ENCODE measurements around the gene RXRA. TPM values are rescaled to one million over a fixed set of nuclear protein-coding genes. Genes with fewer than 3 reads are reported as not detected.

RXRA gene
- total and polyA plus RNA-seq, 2 donors (not counting 1 experiment from before 2014, with no cell fraction given), result 2.6 to 6.8 TPM

- Mint-ChIP-seq H3K9me3 (ENCODE audit: insufficient read depth) (no peaks in the 10 kb centered on the region), H3K4me3 (no peak overlapping the region), H3K4me1 (peaks cover 29% of the 10 kb centered on the region), H3K27ac (no peak overlapping the region), H3K27me3 (no peaks in the 10 kb centered on the region)
- no peaks in the 10 kb centered on the region for H3K36me3 ChIP-seq (replicated peaks in 1 of 2; ENCODE audit: control extremely low read depth in 1 of 2, control insufficient read depth in 1 of 2, extremely low read depth in 1 of 2, insufficient read depth in 2 of 2, low read length in 1 of 2)
- no peak overlapping the region for H2AFZ ChIP-seq (ENCODE audit: insufficient read depth, low read depth, low read length, poor library complexity, severe bottlenecking)
- TF ChIP-seq CTCF (IDR thresholded peaks at IDR 0.05) (no peak), EZH2 (IDR thresholded peaks at IDR 0.05; ENCODE audit: borderline replicate concordance, insufficient read depth, low read depth, low read length, poor library complexity, severe bottlenecking) (no peak)
- H3K4me1 ChIP-seq (ENCODE audit: control insufficient read depth in 2 of 2, insufficient read depth in 2 of 2, low read length in 2 of 2), result peaks cover 15 to 22% of the 10 kb centered on the region in 2 donors
- intact Hi-C loops (cut with micrococcal nuclease), result no loop called here
- H3K9ac ChIP-seq (ENCODE audit: low read length), result no peak overlapping the region
- POLR2A ChIA-PET, result no interaction called here
- H3K27ac ChIP-seq (ENCODE audit: low read length in 2 of 2), result no peak overlapping the region
- ATAC-seq (ENCODE audit: low read depth), result no peak
- no peak overlapping the region for H3K4me3 ChIP-seq (ENCODE audit: control extremely low read depth in 1 of 5, extremely low read depth in 1 of 5, insufficient read depth in 1 of 5, low read depth in 2 of 5, low read length in 4 of 5)
- DNase-seq, result no peak
- peaks cover 10% of the 10 kb centered on the region for H3K79me2 ChIP-seq (ENCODE audit: control insufficient read depth, insufficient read depth, low read length)
- CTCF ChIA-PET, result no interaction called here
- 93% methylated on average over 15 of the region's 21 CpGs for WGBS (ENCODE audit: insufficient coverage)
- no peak overlapping the region for H3K4me2 ChIP-seq (replicated peaks; ENCODE audit: low read depth, low read length, poor library complexity, severe bottlenecking)
- peaks cover 14% of the 10 kb centered on the region for H4K20me1 ChIP-seq (ENCODE audit: control insufficient read depth, insufficient read depth, low read length, poor library complexity, severe bottlenecking)
- H3K27me3 ChIP-seq (replicated peaks in 1 of 4; ENCODE audit: control extremely low read depth in 1 of 4, control insufficient read depth in 3 of 4, insufficient read depth in 4 of 4, low read length in 3 of 4), result no peaks in the 10 kb centered on the region
- no peaks in the 10 kb centered on the region for H3K9me3 ChIP-seq (ENCODE audit: control extremely low read depth in 1 of 3, control insufficient read depth in 2 of 3, insufficient read depth in 1 of 3, low read length in 2 of 3)
These were observed 53.6 kb downstream of the RXRA start for GRCh38 chr9:134379831-134380365.

- TF ChIP-seq EZH2 (IDR thresholded peaks at IDR 0.05; ENCODE audit: borderline replicate concordance, insufficient read depth, low read depth, low read length, poor library complexity, severe bottlenecking) (no peak), CTCF (IDR thresholded peaks at IDR 0.05) (no peak)
- Histone ChIP-seq H3K36me3 (replicated peaks in 1 of 2; ENCODE audit: control extremely low read depth in 1 of 2, control insufficient read depth in 1 of 2, extremely low read depth in 1 of 2, insufficient read depth in 2 of 2, low read length in 1 of 2) (no peaks in the 10 kb centered on the region), H3K27ac (ENCODE audit: low read length in 2 of 2) (no peak overlapping the region), H2AFZ (ENCODE audit: insufficient read depth, low read depth, low read length, poor library complexity, severe bottlenecking) (no peak overlapping the region), H3K4me1 (ENCODE audit: control insufficient read depth in 2 of 2, insufficient read depth in 2 of 2, low read length in 2 of 2) (peaks cover 15 to 22% of the 10 kb centered on the region in 2 donors), H3K27me3 (replicated peaks in 1 of 4; ENCODE audit: control extremely low read depth in 1 of 4, control insufficient read depth in 3 of 4, insufficient read depth in 4 of 4, low read length in 3 of 4) (no peaks in the 10 kb centered on the region), H3K79me2 (ENCODE audit: control insufficient read depth, insufficient read depth, low read length) (peaks cover 10% of the 10 kb centered on the region), H3K9me3 (ENCODE audit: control extremely low read depth in 1 of 3, control insufficient read depth in 2 of 3, insufficient read depth in 1 of 3, low read length in 2 of 3) (no peaks in the 10 kb centered on the region), H3K4me3 (ENCODE audit: control extremely low read depth in 1 of 5, extremely low read depth in 1 of 5, insufficient read depth in 1 of 5, low read depth in 2 of 5, low read length in 4 of 5) (no peak overlapping the region), H3K9ac (ENCODE audit: low read length) (no peak overlapping the region), H3K4me2 (replicated peaks; ENCODE audit: low read depth, low read length, poor library complexity, severe bottlenecking) (no peak overlapping the region), H4K20me1 (ENCODE audit: control insufficient read depth, insufficient read depth, low read length, poor library complexity, severe bottlenecking) (peaks cover 14% of the 10 kb centered on the region)
- ChIA-PET CTCF (no interaction called here), POLR2A (no interaction called here)
- H3K4me3 Mint-ChIP-seq, result no peak overlapping the region
- intact Hi-C loops (cut with micrococcal nuclease), result no loop called here
- DNase-seq, result no peak
- peaks cover 27% of the 10 kb centered on the region for H3K4me1 Mint-ChIP-seq
- H3K27ac Mint-ChIP-seq, result no peak overlapping the region
- 74% methylated on average over 16 of the region's 16 CpGs for WGBS (ENCODE audit: insufficient coverage)
- H3K9me3 Mint-ChIP-seq (ENCODE audit: insufficient read depth), result no peaks in the 10 kb centered on the region
- ATAC-seq (ENCODE audit: low read depth), result no peak
- no peaks in the 10 kb centered on the region for H3K27me3 Mint-ChIP-seq
These were observed 54.5 kb downstream of the RXRA start for GRCh38 chr9:134380542-134381271.
